A673 (cell line): Measurements from ENCODE around the gene SGPL1.

Experiments
- CTCF ChIP-seq: fragments of 300-800, 200-600 bp; sonication (generic); conservative IDR thresholded peaks from 2 replicates; pipeline ENCODE4 v1.5.1; 2017; ENCODE audit warnings: low read depth, mild to moderate bottlenecking, antibody characterized with exemption, low read length, moderate library complexity, mixed read lengths
- EZH2 ChIP-seq: fragments of 200-600 bp; sonication (generic); IDR thresholded peaks from 2 replicates; pipeline ENCODE4 v1.6.1; 2017; ENCODE audit warnings: borderline replicate concordance, low read depth, mild to moderate bottlenecking, mixed read lengths, antibody characterized with exemption, low read length; ENCODE audit not compliant: poor library complexity, severe bottlenecking

- no peak for TF ChIP-seq EZH2
- TF ChIP-seq CTCF, result no peak
Observed at GRCh38 chr10:70836319-70836718, 20.6 kb downstream of the SGPL1 start.
